Bronchial epithelial cell (primary cell): Measurements from ENCODE around the gene PRKCH. TPM values are rescaled to one million over a fixed set of nuclear protein-coding genes. Genes with fewer than 3 reads are reported as not detected.
A peak's percentile ranks its signal among the peaks of the same experiment; 100 is the strongest.

ENCODE experiments used
- DNase-seq: peaks from one replicate; pipeline ENCODE4 v3.0.0-alpha.2; 2010; ENCODE audit warnings: low read depth
- FAIRE-seq: peaks from 2 replicates; lab custom pipeline; 2011; peaks lifted over from hg19 to GRCh38; lab: Jason Lieb, UNC
- H3K27me3 ChIP-seq: 2 replicates; pipeline ENCODE4 v1.5.1; 2011; ENCODE audit warnings: low read length; ENCODE audit not compliant: control insufficient read depth, insufficient read depth
- H3K36me3 ChIP-seq: 2 replicates; pipeline ENCODE4 v1.5.1; 2011; ENCODE audit warnings: low read length; ENCODE audit not compliant: control insufficient read depth, insufficient read depth
- H3K4me3 ChIP-seq: 2 replicates; pipeline ENCODE4 v1.5.1; 2011; ENCODE audit warnings: mild to moderate bottlenecking, low read depth, low read length, control low read depth
- total RNA-seq: library from RNA; depleted of rRNA; stranded (reverse); fragments of >200 nt; gene quantifications from 2 replicates; pipeline ENCODE4 v1.2.1, GENCODE V29; 2014
- TF ChIP-seq, protein P1 (sequence below): IDR thresholded peaks from 2 replicates; pipeline ENCODE4 v1.5.1; 2011; ENCODE audit warnings: mild to moderate bottlenecking, moderate library complexity, low read length, control low read depth, inconsistent platforms; ENCODE audit not compliant: insufficient read depth, severe bottlenecking

PRKCH gene
- total RNA-seq, 1 donor from 2014 or later = 24.5 TPM

DNA sequence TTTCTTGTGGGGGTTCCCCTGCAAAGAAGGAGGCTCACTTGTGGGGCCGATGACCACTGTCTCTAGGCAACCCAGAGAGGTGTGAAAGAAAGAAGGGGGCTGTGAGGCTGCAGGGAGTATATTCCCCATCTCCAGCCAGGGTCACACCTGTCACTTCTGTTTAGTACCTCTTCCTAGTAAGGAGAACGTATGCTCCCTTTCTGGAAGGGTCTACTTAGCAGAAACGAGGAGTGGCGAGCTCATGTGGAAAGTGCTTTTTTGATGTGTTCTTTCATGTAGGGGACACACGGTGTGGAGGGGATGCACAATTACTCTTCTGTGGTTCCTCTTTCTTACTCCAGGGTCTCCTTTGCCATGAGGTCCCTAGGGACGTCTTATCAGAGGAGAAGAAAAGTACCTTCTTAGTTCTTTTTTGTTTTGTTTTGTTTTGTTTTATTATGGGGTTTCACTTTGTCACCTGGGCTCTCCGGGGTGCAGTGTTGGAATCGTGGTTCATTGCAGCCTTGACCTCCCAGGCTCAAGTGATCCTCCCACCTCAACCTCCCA, 58.3 kb downstream of the PRKCH start:
- FAIRE-seq (no peak), DNase-seq (no peak)
- TF ChIP-seq, protein P1, sequence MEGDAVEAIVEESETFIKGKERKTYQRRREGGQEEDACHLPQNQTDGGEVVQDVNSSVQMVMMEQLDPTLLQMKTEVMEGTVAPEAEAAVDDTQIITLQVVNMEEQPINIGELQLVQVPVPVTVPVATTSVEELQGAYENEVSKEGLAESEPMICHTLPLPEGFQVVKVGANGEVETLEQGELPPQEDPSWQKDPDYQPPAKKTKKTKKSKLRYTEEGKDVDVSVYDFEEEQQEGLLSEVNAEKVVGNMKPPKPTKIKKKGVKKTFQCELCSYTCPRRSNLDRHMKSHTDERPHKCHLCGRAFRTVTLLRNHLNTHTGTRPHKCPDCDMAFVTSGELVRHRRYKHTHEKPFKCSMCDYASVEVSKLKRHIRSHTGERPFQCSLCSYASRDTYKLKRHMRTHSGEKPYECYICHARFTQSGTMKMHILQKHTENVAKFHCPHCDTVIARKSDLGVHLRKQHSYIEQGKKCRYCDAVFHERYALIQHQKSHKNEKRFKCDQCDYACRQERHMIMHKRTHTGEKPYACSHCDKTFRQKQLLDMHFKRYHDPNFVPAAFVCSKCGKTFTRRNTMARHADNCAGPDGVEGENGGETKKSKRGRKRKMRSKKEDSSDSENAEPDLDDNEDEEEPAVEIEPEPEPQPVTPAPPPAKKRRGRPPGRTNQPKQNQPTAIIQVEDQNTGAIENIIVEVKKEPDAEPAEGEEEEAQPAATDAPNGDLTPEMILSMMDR = no peak
- Histone ChIP-seq H3K4me3 (no peak overlapping the region), H3K36me3 (no peaks in the 10 kb centered on the region), H3K27me3 (no peaks in the 10 kb centered on the region)

- Histone ChIP-seq H3K4me3 (no peak overlapping the region), H3K27me3 (no peaks in the 10 kb centered on the region), H3K36me3 (no peaks in the 10 kb centered on the region)
- peak; percentile 12 for DNase-seq
- no peak for FAIRE-seq
- TF ChIP-seq, protein P1 = peak; percentile 36
These were observed 59.6 kb downstream of the PRKCH start for GRCh38 chr14:61380984-61381383.

DNA sequence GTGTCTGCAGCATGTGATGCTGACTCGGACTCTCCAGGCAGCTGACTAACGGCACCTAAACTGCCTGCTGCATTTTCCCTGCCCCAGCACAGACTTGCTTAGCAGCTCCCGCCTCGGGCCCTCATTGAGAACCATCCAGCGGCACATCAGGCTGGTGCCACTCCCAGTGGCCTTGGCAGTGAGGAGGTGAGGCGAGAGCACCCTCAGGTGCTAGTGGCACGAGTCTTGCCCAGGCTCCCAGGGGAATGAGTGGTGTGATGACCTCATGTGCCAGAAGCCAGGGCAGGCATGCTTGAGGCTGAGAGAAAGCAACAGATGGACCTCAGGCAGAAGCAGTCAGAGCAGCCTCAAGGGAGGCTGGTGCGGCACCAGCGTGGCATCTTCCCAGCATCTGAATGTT, 60.2 kb downstream of the PRKCH start:
- TF ChIP-seq, protein P1 = no peak
- FAIRE-seq (no peak), DNase-seq (peak; percentile 33)
- H3K36me3 ChIP-seq = no peaks in the 10 kb centered on the region
- no peaks in the 10 kb centered on the region for H3K27me3 ChIP-seq
- no peak overlapping the region for H3K4me3 ChIP-seq

GRCh38 chr14:61382842-61383241, 61.5 kb downstream of the PRKCH start:
- TF ChIP-seq, protein P1 = no peak
- Histone ChIP-seq H3K27me3 (no peaks in the 10 kb centered on the region), H3K36me3 (no peaks in the 10 kb centered on the region), H3K4me3 (no peak overlapping the region)
- DNase-seq (no peak), FAIRE-seq (no peak)

- H3K4me3 ChIP-seq = no peak overlapping the region
- no peak for FAIRE-seq
- no peaks in the 10 kb centered on the region for H3K27me3 ChIP-seq
- TF ChIP-seq, protein P1 = no peak
- no peak for DNase-seq
- no peaks in the 10 kb centered on the region for H3K36me3 ChIP-seq
These were observed 63.8 kb downstream of the PRKCH start for GRCh38 chr14:61385002-61385685.

DNA sequence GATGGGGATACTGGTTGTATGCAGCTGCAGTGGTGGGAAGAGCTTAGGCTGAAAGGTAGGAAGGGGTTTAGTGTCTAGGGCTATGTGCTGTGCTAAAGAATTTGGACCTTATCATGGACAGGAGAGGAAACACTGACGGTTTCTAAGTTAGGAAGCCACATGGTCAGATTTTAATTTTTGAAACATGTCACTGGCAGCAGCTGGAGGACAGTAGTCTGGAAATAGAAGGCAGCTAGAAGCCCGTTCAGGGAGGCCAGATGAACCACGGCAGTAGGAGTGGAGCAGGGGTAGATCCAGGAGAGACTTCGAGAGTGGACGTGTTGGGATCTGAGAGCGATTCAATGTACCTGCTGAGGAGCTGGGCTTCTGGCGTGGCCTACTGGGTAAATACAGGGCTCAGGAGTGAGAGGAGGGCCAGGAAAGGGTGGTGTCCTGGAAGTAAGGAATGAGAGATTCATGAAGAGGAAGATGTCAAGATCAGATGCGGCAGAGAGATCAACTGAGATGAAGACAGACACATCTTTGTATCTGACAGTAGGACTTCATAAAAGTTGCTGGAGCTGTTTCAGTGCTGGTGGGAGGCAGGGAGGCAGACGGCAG, 64.9 kb downstream of the PRKCH start:
- TF ChIP-seq, protein P1 = no peak
- no peak overlapping the region for H3K4me3 ChIP-seq
- DNase-seq (no peak), FAIRE-seq (no peak)
- H3K36me3 ChIP-seq = no peaks in the 10 kb centered on the region
- no peaks in the 10 kb centered on the region for H3K27me3 ChIP-seq
